HepG2 (cell line): ENCODE data around the gene MAPRE3. TPM values are rescaled to one million over a fixed set of nuclear protein-coding genes. Genes with fewer than 3 reads are reported as not detected.

Experiments
- ATF7-NPFF ChIP-seq: sonication (generic); formaldehyde crosslinking; IDR thresholded peaks from 2 replicates; pipeline ENCODE4 v1.8.1; 2023; ENCODE audit warnings: mild to moderate bottlenecking, low read depth, missing genetic modification reagents, moderate library complexity
- BCL6 ChIP-seq: IDR thresholded peaks from 2 replicates; pipeline ENCODE4 v1.6.1; 2016; ENCODE audit warnings: missing genetic modification reagents, missing compliant biosample characterization
- CCAR2 ChIP-seq: fragments of 200-400 bp; formaldehyde crosslinking; optimal IDR thresholded peaks from 2 replicates; pipeline ENCODE3; 2018; ENCODE audit warnings: low read depth, mild to moderate bottlenecking, low read length, moderate library complexity
- FOXJ3 ChIP-seq: sonication (generic); formaldehyde crosslinking; IDR thresholded peaks from 2 replicates; pipeline ENCODE4 v1.4.0; 2020; ENCODE audit warnings: missing genetic modification reagents, mild to moderate bottlenecking, borderline replicate concordance
- HNRNPK ChIP-seq: fragments of 200-400 bp; formaldehyde crosslinking; IDR thresholded peaks from 2 replicates; pipeline ENCODE4 v1.6.1; 2018; ENCODE audit warnings: low read length, low read depth, moderate library complexity, mild to moderate bottlenecking; ENCODE audit not compliant: poor library complexity, severe bottlenecking
- NCOA5 ChIP-seq: sonication (generic); formaldehyde crosslinking; IDR thresholded peaks from 2 replicates; pipeline ENCODE4 v1.4.0; 2020; ENCODE audit warnings: missing genetic modification reagents
- SIX4 ChIP-seq: sonication (generic); formaldehyde crosslinking; IDR thresholded peaks from 2 replicates; pipeline ENCODE4 v1.4.0; 2020; ENCODE audit warnings: missing genetic modification reagents
- ZIK1 ChIP-seq: sonication (generic); formaldehyde crosslinking; IDR thresholded peaks from 2 replicates; pipeline ENCODE4 v1.5.0; 2020; ENCODE audit warnings: mild to moderate bottlenecking, low read depth, missing genetic modification reagents, borderline replicate concordance
- ZNF101 ChIP-seq: sonication (generic); formaldehyde crosslinking; IDR thresholded peaks from 2 replicates; pipeline ENCODE4 v1.4.0; 2020; ENCODE audit warnings: mild to moderate bottlenecking, low read depth, missing genetic modification reagents, borderline replicate concordance
- ZNF225 ChIP-seq: sonication (generic); formaldehyde crosslinking; IDR thresholded peaks from 2 replicates; pipeline ENCODE4 v1.4.0; 2020; ENCODE audit warnings: mild to moderate bottlenecking, missing genetic modification reagents
- ZNF589 ChIP-seq: sonication (generic); formaldehyde crosslinking; conservative IDR thresholded peaks from 2 replicates; pipeline ENCODE4 v1.8.0; 2022; ENCODE audit warnings: mild to moderate bottlenecking, moderate library complexity, missing genetic modification reagents
- ZSCAN31 ChIP-seq: sonication (generic); formaldehyde crosslinking; IDR thresholded peaks from 2 replicates; pipeline ENCODE4 v1.5.0; 2020; ENCODE audit warnings: low read depth, mild to moderate bottlenecking, missing genetic modification reagents
- polyA plus RNA-seq, 8 experiments: library from polyadenylated mRNA; depleted of rRNA in 3 of 8; stranded (reverse) in 7 of 8; unstranded in 1 of 8; fragments of >200 nt; fragmentation: Illumina TruSeq in 4 of 8; extraction: Trizol in 4 of 8; gene quantifications; 2 replicates each; pipeline versions ENCODE4 v1.2.1 to v1.2.3, GENCODE V29; 2011 to 2016; ENCODE audit warnings: low read depth in 4 of 8, missing spikeins in 1 of 8, mixed read lengths in 1 of 8; ENCODE audit not compliant: insufficient read depth in 1 of 8
- total RNA-seq, 5 experiments: library from RNA; depleted of rRNA; stranded (reverse); fragments of >200 nt; fragmentation: Illumina TruSeq; extraction: Trizol; gene quantifications; 2 replicates each; pipeline ENCODE4 v1.2.3, GENCODE V29; 2016; ENCODE audit warnings: low read depth in 1 of 5
- TF ChIP-seq, protein P1 (sequence below), 2 experiments: fragments of 450-650 bp in 1 of 2; sonication (generic) in 1 of 2; formaldehyde crosslinking; IDR thresholded peaks; 2 replicates each; pipeline versions ENCODE4 v1.5.0 to v1.8.0; 2020 to 2022; ENCODE audit warnings: mild to moderate bottlenecking in 1 of 2, missing genetic modification reagents in 1 of 2
- TF ChIP-seq, protein P2 (sequence below): sonication (generic); formaldehyde crosslinking; IDR thresholded peaks from 2 replicates; pipeline ENCODE4 v1.4.0; 2020; ENCODE audit warnings: missing genetic modification reagents; ENCODE audit errors: not compliant biosample characterization
- TF ChIP-seq, protein P3 (sequence below): fragments of 450-650 bp; IDR thresholded peaks from 2 replicates; pipeline ENCODE4 v1.6.1; 2016
- TF ChIP-seq, protein P4 (sequence below): sonication (generic); formaldehyde crosslinking; IDR thresholded peaks from 2 replicates; pipeline ENCODE4 v1.8.1; 2023; ENCODE audit warnings: mild to moderate bottlenecking, moderate library complexity, missing genetic modification reagents
- TF ChIP-seq, protein P5 (sequence below): sonication (generic); formaldehyde crosslinking; IDR thresholded peaks from 2 replicates; pipeline ENCODE4 v1.4.0; 2020; ENCODE audit warnings: missing genetic modification reagents, borderline replicate concordance
- TF ChIP-seq, protein P6 (sequence below): sonication (generic); formaldehyde crosslinking; IDR thresholded peaks from 2 replicates; pipeline ENCODE4 v1.4.0; 2020; ENCODE audit warnings: missing genetic modification reagents
- TF ChIP-seq, protein P7 (sequence below): sonication (generic); formaldehyde crosslinking; IDR thresholded peaks from 2 replicates; pipeline ENCODE4 v1.4.0; 2020; ENCODE audit warnings: missing genetic modification reagents, borderline replicate concordance

Gene MAPRE3
- total and polyA plus RNA-seq, 2 of the 13 experiments (the other 11 are each of a cell fraction or from before 2014, with no cell fraction given) = 0.31 to 0.91 TPM

DNA sequence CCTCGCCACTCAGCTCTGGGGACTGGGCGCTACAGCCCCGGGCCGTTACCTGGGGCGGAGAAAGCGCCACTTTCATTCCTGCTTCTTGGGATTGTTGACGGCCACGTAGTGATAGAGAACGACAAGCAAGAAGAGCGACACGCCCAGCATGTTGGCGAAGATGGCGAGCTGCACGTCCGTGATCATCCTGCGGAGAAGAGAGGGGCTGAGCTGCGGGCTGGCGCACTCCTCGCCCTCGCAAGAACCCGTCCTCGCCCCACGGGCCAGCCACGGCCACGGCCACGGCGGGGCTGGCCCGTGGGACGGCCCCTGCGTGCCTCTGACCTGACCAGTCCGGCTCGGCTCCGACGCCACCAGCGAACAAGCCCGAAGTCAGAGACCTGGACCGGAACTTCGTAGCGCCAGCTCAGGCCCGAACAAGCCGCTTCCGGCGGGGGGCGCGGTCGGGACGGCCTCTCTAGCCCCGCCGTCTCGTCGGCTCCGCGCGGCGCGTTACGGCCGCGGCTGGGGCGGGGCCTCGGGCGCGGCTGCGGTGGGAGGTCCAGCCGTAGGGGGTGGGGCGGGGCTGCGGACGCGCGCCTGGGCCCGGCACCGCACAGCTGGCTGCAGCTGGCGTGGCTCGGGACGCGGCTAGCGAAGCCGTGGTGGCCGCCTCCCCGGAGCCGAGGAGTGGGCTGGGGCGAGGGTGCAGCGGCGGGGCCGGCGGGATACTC lies 101.0 kb downstream of the MAPRE3 start, which contains the start of gene OST4 (continued):
- TF ChIP-seq, protein P1, sequence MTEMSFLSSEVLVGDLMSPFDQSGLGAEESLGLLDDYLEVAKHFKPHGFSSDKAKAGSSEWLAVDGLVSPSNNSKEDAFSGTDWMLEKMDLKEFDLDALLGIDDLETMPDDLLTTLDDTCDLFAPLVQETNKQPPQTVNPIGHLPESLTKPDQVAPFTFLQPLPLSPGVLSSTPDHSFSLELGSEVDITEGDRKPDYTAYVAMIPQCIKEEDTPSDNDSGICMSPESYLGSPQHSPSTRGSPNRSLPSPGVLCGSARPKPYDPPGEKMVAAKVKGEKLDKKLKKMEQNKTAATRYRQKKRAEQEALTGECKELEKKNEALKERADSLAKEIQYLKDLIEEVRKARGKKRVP (CRISPR knock-in tag; IDR thresholded peaks at IDR 0.05) = no peak
- TF ChIP-seq ZNF101 (no peak), ZIK1 (no peak), BCL6 (0 out of 2 replicates have a peak, but pooled peaks have one; percentile 34), FOXJ3 (CRISPR knock-in tag) (no peak), ZSCAN31 (0 out of 2 replicates have a peak, but pooled peaks have one; percentile 56), SIX4 (CRISPR knock-in tag) (peak; percentile 46; the same call in 1 of the 2 replicates), ZNF225 (CRISPR knock-in tag) (no peak), ATF7-NPFF (CRISPR knock-in tag) (peak; percentile 63), NCOA5 (CRISPR knock-in tag) (no peak), HNRNPK (peak; percentile 84), CCAR2 (peak; percentile 67), ZNF589 (no peak)
- TF ChIP-seq, protein P2, sequence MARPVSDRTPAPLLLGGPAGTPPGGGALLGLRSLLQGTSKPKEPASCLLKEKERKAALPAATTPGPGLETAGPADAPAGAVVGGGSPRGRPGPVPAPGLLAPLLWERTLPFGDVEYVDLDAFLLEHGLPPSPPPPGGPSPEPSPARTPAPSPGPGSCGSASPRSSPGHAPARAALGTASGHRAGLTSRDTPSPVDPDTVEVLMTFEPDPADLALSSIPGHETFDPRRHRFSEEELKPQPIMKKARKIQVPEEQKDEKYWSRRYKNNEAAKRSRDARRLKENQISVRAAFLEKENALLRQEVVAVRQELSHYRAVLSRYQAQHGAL (CRISPR knock-in tag) = no peak
- TF ChIP-seq, protein P3, sequence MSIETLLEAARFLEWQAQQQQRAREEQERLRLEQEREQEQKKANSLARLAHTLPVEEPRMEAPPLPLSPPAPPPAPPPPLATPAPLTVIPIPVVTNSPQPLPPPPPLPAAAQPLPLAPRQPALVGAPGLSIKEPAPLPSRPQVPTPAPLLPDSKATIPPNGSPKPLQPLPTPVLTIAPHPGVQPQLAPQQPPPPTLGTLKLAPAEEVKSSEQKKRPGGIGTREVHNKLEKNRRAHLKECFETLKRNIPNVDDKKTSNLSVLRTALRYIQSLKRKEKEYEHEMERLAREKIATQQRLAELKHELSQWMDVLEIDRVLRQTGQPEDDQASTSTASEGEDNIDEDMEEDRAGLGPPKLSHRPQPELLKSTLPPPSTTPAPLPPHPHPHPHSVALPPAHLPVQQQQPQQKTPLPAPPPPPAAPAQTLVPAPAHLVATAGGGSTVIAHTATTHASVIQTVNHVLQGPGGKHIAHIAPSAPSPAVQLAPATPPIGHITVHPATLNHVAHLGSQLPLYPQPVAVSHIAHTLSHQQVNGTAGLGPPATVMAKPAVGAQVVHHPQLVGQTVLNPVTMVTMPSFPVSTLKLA = no peak
- TF ChIP-seq, protein P4, sequence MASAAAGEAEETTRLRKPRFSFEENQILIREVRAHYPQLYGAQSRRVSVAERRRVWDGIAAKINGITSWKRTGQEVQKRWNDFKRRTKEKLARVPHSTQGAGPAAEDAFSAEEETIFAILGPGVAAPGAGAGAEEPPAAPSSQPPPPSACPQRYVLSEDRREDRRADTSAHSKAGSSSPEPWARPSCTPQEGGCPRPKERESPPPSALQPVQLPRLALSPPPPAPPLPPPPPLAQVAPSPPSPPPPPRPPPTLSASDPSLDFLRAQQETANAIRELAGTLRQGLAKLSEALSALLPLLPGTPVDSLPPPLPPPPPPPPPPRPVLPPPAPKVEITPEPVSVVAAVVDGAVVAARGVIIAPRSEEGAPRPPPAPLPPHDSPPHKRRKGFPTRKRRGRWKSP = no peak
- TF ChIP-seq, protein P5, sequence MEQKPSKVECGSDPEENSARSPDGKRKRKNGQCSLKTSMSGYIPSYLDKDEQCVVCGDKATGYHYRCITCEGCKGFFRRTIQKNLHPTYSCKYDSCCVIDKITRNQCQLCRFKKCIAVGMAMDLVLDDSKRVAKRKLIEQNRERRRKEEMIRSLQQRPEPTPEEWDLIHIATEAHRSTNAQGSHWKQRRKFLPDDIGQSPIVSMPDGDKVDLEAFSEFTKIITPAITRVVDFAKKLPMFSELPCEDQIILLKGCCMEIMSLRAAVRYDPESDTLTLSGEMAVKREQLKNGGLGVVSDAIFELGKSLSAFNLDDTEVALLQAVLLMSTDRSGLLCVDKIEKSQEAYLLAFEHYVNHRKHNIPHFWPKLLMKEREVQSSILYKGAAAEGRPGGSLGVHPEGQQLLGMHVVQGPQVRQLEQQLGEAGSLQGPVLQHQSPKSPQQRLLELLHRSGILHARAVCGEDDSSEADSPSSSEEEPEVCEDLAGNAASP (CRISPR knock-in tag) = peak; percentile 75; the same call in 1 of the 2 replicates
- TF ChIP-seq, protein P6, sequence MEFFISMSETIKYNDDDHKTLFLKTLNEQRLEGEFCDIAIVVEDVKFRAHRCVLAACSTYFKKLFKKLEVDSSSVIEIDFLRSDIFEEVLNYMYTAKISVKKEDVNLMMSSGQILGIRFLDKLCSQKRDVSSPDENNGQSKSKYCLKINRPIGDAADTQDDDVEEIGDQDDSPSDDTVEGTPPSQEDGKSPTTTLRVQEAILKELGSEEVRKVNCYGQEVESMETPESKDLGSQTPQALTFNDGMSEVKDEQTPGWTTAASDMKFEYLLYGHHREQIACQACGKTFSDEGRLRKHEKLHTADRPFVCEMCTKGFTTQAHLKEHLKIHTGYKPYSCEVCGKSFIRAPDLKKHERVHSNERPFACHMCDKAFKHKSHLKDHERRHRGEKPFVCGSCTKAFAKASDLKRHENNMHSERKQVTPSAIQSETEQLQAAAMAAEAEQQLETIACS (CRISPR knock-in tag) = no peak; the same call in none of the 2 replicates
- TF ChIP-seq, protein P7, sequence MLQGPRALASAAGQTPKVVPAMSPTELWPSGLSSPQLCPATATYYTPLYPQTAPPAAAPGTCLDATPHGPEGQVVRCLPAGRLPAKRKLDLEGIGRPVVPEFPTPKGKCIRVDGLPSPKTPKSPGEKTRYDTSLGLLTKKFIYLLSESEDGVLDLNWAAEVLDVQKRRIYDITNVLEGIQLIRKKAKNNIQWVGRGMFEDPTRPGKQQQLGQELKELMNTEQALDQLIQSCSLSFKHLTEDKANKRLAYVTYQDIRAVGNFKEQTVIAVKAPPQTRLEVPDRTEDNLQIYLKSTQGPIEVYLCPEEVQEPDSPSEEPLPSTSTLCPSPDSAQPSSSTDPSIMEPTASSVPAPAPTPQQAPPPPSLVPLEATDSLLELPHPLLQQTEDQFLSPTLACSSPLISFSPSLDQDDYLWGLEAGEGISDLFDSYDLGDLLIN (CRISPR knock-in tag) = no peak; the same call in 1 of the 2 replicates
